Thymus (tissue), 11 donors: ENCODE measurements around the gene IFRD2. TPM values are rescaled to one million over a fixed set of nuclear protein-coding genes. Genes with fewer than 3 reads are reported as not detected.

Source experiments
- DNase-seq, 9 donors: peaks; one replicate each; pipeline ENCODE4 v3.0.0-alpha.2; 2013; ENCODE audit warnings: low spot score in 9 of 9, low read depth in 6 of 9, missing footprints in 1 of 9
- H3K27ac ChIP-seq, 2 donors: one replicate each; pipeline ENCODE4 v1.5.1; 2013; ENCODE audit warnings: control low read depth in 1 of 2, low read depth in 1 of 2, low read length in 1 of 2, mild to moderate bottlenecking in 1 of 2, moderate library complexity in 1 of 2
- H3K27me3 ChIP-seq, 2 donors: one replicate each; pipeline ENCODE4 v1.5.1; 2013; ENCODE audit warnings: low read length in 1 of 2; ENCODE audit not compliant: control insufficient read depth in 2 of 2, insufficient read depth in 1 of 2
- H3K36me3 ChIP-seq, 2 donors: one replicate each; pipeline ENCODE4 v1.5.1; 2013; ENCODE audit warnings: low read length in 1 of 2, mild to moderate bottlenecking in 1 of 2, moderate library complexity in 1 of 2; ENCODE audit not compliant: control insufficient read depth in 2 of 2, insufficient read depth in 2 of 2
- H3K4me1 ChIP-seq, 2 donors: one replicate each; pipeline ENCODE4 v1.5.1; 2013; ENCODE audit warnings: low read length in 2 of 2; ENCODE audit not compliant: control insufficient read depth in 2 of 2, insufficient read depth in 2 of 2
- H3K4me3 ChIP-seq, 2 donors: one replicate each; pipeline ENCODE4 v1.5.1; 2013; ENCODE audit warnings: low read length in 2 of 2, control low read depth in 1 of 2, mild to moderate bottlenecking in 1 of 2
- H3K9me3 ChIP-seq, 2 donors: one replicate each; pipeline ENCODE4 v1.5.1; 2013; ENCODE audit warnings: low read length in 1 of 2, mild to moderate bottlenecking in 1 of 2; ENCODE audit not compliant: control insufficient read depth in 2 of 2, insufficient read depth in 1 of 2
- WGBS: extraction: QIAGEN DNeasy Blood & Tissue Kit; methylation state at CpG from one replicate; pipeline ENCODE4 v1.1.7; 2013; 5-methylcytosine and 5-hydroxymethylcytosine counted together
- polyA plus RNA-seq: library from polyadenylated mRNA; stranded (reverse); fragments of 200-250 nt; gene quantifications from one replicate; pipeline ENCODE4 v1.2.3, GENCODE V29; 2013
- total RNA-seq: library from RNA; stranded (reverse); fragments of 120-200 nt; gene quantifications from one replicate; pipeline ENCODE4 v1.2.4, GENCODE V29; 2013
- donor health status: healthy.

Gene IFRD2
- total and polyA plus RNA-seq, 2 donors: 31.0 to 52.3 TPM

- Histone ChIP-seq H3K4me3 (peak overlapping the region; percentile 93 to 99), H3K27me3 (no peaks in the 10 kb centered on the region), H3K36me3 (peaks cover 16 to 36% of the 10 kb centered on the region in 2 donors), H3K4me1 (peaks cover 36 to 66% of the 10 kb centered on the region in 2 donors), H3K9me3 (peaks cover 0 to 3% of the 10 kb centered on the region in 2 donors), H3K27ac (peak overlapping the region; percentile 92 to 97)
- DNase-seq: peak in 6 of 9 donors; percentile 71 to 94 (median 84)
- 2% methylated on average over 31 of the region's 31 CpGs for WGBS
Measured at GRCh38 chr3:50237754-50238548, 54.3 kb downstream of the IFRD2 start.

Other genes with a start within 250 kb of the IFRD2 start
- 142 TPM for gene RBM5, start 203.5 kb downstream of the IFRD2 start, total RNA-seq
- gene RBM5, start 203.5 kb downstream of the IFRD2 start, polyA plus RNA-seq: 219 TPM
- gene SEMA3F, start 137.1 kb downstream of the IFRD2 start, total RNA-seq: 4.4 TPM
- 19.7 TPM for gene SEMA3F, start 137.1 kb downstream of the IFRD2 start, polyA plus RNA-seq
- 0.05 TPM for gene GNAT1, start 100.8 kb downstream of the IFRD2 start, total RNA-seq
- gene GNAT1, start 100.8 kb downstream of the IFRD2 start, polyA plus RNA-seq: 0.05 TPM
- gene SLC38A3, start 87.2 kb downstream of the IFRD2 start, total RNA-seq: 0.05 TPM
- gene SLC38A3, start 87.2 kb downstream of the IFRD2 start, polyA plus RNA-seq: 0.18 TPM
- gene GNAI2, start 56.2 kb downstream of the IFRD2 start, total RNA-seq: 177 TPM
- 187 TPM for gene GNAI2, start 56.2 kb downstream of the IFRD2 start, polyA plus RNA-seq
- 0.66 TPM for gene SEMA3B, start 23.3 kb downstream of the IFRD2 start, total RNA-seq
- 4.8 TPM for gene SEMA3B, start 23.3 kb downstream of the IFRD2 start, polyA plus RNA-seq
- not detected for gene LSMEM2, start 13.3 kb downstream of the IFRD2 start, total RNA-seq
- gene LSMEM2, start 13.3 kb downstream of the IFRD2 start, polyA plus RNA-seq: 0.11 TPM
- gene HYAL3, start 7.0 kb upstream of the IFRD2 start, total RNA-seq: 2.5 TPM
- 2.5 TPM for gene HYAL3, start 7.0 kb upstream of the IFRD2 start, polyA plus RNA-seq
- 6.4 TPM for gene NAA80, start 7.0 kb upstream of the IFRD2 start, total RNA-seq
- gene NAA80, start 7.0 kb upstream of the IFRD2 start, polyA plus RNA-seq: 23.7 TPM
- 0.09 TPM for gene HYAL1, start 11.1 kb upstream of the IFRD2 start, total RNA-seq
- gene HYAL1, start 11.1 kb upstream of the IFRD2 start, polyA plus RNA-seq: 1.8 TPM
- 15.2 TPM for gene HYAL2, start 30.3 kb upstream of the IFRD2 start, total RNA-seq
- 32.7 TPM for gene HYAL2, start 30.3 kb upstream of the IFRD2 start, polyA plus RNA-seq
- 23.6 TPM for gene TUSC2, start 35.8 kb upstream of the IFRD2 start, total RNA-seq
- gene TUSC2, start 35.8 kb upstream of the IFRD2 start, polyA plus RNA-seq: 27.5 TPM
- gene RASSF1, start 48.4 kb upstream of the IFRD2 start, total RNA-seq: 17.6 TPM
- 40.3 TPM for gene RASSF1, start 48.4 kb upstream of the IFRD2 start, polyA plus RNA-seq
- 0.66 TPM for gene ZMYND10, start 53.3 kb upstream of the IFRD2 start, total RNA-seq
- 5.5 TPM for gene ZMYND10, start 53.3 kb upstream of the IFRD2 start, polyA plus RNA-seq
- 30.9 TPM for gene NPRL2, start 58.3 kb upstream of the IFRD2 start, total RNA-seq
- gene NPRL2, start 58.3 kb upstream of the IFRD2 start, polyA plus RNA-seq: 24.5 TPM
- 20.4 TPM for gene CYB561D2, start 58.4 kb upstream of the IFRD2 start, total RNA-seq
- 28.5 TPM for gene CYB561D2, start 58.4 kb upstream of the IFRD2 start, polyA plus RNA-seq
- 17.3 TPM for gene TMEM115, start 67.1 kb upstream of the IFRD2 start, total RNA-seq
- 21.9 TPM for gene TMEM115, start 67.1 kb upstream of the IFRD2 start, polyA plus RNA-seq
- gene CACNA2D2, start 211.2 kb upstream of the IFRD2 start, total RNA-seq: 0.57 TPM
- gene CACNA2D2, start 211.2 kb upstream of the IFRD2 start, polyA plus RNA-seq: 1.5 TPM